ENCODE results near the gene DAND5.

The DAND5 gene

GRCh38 chr19:12992729-12993128 is 23.4 kb downstream of the DAND5 start:
- no peak for DNase-seq (ENCODE audit: low spot score)

- no peak for DNase-seq (ENCODE audit: low spot score)
Observed at GRCh38 chr19:12993562-12993961, 24.2 kb downstream of the DAND5 start.

GRCh38 chr19:12994701-12995595 is 25.6 kb downstream of the DAND5 start, which contains the start of gene NFIX:
Gene NFIX (plus strand): TSS chr19:12995475. CDS start chr19:12995838, 363 bp downstream.
- DNase-seq (ENCODE audit: low spot score): no peak

GRCh38 chr19:12995596-12996405 is 26.4 kb downstream of the DAND5 start:
- DNase-seq (ENCODE audit: low spot score): no peak

- DNase-seq (ENCODE audit: low spot score): no peak
Observed at GRCh38 chr19:12996406-12997094, 27.2 kb downstream of the DAND5 start.

GRCh38 chr19:12997179-12997966 is 28.0 kb downstream of the DAND5 start:
- no peak for DNase-seq (ENCODE audit: low spot score)

GRCh38 chr19:12997967-12998940 is 28.9 kb downstream of the DAND5 start:
- no peak for DNase-seq (ENCODE audit: low spot score)

GRCh38 chr19:13001166-13001501 is 31.8 kb downstream of the DAND5 start:
- no peak for DNase-seq (ENCODE audit: low spot score)

GRCh38 chr19:13001502-13002165 is 32.3 kb downstream of the DAND5 start:
- DNase-seq (ENCODE audit: low spot score): no peak

- no peak for DNase-seq (ENCODE audit: low spot score)
Observed at GRCh38 chr19:13002166-13002898, 33.0 kb downstream of the DAND5 start.

GRCh38 chr19:13003081-13003480 is 33.7 kb downstream of the DAND5 start:
- no peak for DNase-seq (ENCODE audit: low spot score)

GRCh38 chr19:13004273-13004672 is 34.9 kb downstream of the DAND5 start:
- DNase-seq (ENCODE audit: low spot score): no peak

GRCh38 chr19:13005253-13005652 is 35.9 kb downstream of the DAND5 start:
- DNase-seq (ENCODE audit: low spot score): no peak

GRCh38 chr19:13005861-13006370 is 36.5 kb downstream of the DAND5 start:
- DNase-seq (ENCODE audit: low spot score): no peak

GRCh38 chr19:13006431-13007281 is 37.3 kb downstream of the DAND5 start:
- DNase-seq (ENCODE audit: low spot score): no peak

GRCh38 chr19:13007292-13008045 is 38.1 kb downstream of the DAND5 start:
- no peak for DNase-seq (ENCODE audit: low spot score)

Measured in SK-N-DZ (cell line).